Adrenal gland (tissue), 5 donors: ENCODE data around the gene RIC8A.
"Not testable (repeated sequence)": the region's sequence is repeated elsewhere in the genome, so short reads cannot be mapped to it uniquely, and the experiment has no call there.

Source experiments
- POLR2A ChIP-seq, 2 donors: fragments of 450-650 bp; IDR thresholded peaks; one replicate each; pipeline ENCODE4 v1.6.1; 2017; ENCODE audit warnings: antibody characterized with exemption in 2 of 2, mild to moderate bottlenecking in 2 of 2, moderate library complexity in 1 of 2
- TF ChIP-seq, protein P1 (sequence below), 6 experiments: fragments of 450-650 bp in 4 of 6; fragments of 200-600 bp in 2 of 6; sonication (generic) in 1 of 6; IDR thresholded peaks; 1 replicate in 5 of 6; 2 replicates in 1 of 6; pipeline versions ENCODE4 v1.5.1 to v1.8.0; 2016 to 2021; ENCODE audit warnings: antibody characterized with exemption in 6 of 6, mild to moderate bottlenecking in 2 of 6, moderate library complexity in 1 of 6
- donor health status: DM: no; HTN: no; CAD: no.

DNA sequence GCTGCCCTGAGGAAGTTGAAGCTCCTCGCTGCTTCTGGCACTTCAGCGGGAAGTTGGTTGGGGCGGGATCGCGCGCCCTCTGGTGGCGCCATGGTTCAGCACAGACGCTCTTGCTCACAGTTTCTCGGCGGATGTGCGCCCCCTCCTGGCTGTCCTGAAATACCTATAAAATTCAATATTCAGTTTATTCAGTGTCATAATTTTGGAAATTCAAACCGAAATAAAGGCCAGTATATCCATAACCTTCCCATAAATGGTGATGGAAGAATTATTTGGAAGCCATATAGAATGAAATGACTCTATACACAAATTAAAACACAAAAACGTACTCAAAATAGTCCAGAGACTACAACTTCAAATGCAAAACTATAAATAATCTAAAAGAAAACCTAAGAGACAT, 27.3 kb upstream of the RIC8A start:
- TF ChIP-seq, protein P1, sequence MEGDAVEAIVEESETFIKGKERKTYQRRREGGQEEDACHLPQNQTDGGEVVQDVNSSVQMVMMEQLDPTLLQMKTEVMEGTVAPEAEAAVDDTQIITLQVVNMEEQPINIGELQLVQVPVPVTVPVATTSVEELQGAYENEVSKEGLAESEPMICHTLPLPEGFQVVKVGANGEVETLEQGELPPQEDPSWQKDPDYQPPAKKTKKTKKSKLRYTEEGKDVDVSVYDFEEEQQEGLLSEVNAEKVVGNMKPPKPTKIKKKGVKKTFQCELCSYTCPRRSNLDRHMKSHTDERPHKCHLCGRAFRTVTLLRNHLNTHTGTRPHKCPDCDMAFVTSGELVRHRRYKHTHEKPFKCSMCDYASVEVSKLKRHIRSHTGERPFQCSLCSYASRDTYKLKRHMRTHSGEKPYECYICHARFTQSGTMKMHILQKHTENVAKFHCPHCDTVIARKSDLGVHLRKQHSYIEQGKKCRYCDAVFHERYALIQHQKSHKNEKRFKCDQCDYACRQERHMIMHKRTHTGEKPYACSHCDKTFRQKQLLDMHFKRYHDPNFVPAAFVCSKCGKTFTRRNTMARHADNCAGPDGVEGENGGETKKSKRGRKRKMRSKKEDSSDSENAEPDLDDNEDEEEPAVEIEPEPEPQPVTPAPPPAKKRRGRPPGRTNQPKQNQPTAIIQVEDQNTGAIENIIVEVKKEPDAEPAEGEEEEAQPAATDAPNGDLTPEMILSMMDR (IDR thresholded peaks at IDR 0.05): peak in 1 of 6 experiments; percentile 39
- TF ChIP-seq POLR2A (IDR thresholded peaks at IDR 0.05): not testable (repeated sequence)
